ENCODE data around the gene MAD1L1. TPM values are rescaled to one million over a fixed set of nuclear protein-coding genes. Genes with fewer than 3 reads are reported as not detected.

Gene MAD1L1
- 38.8 and 40.4 TPM in 2 replicates for total RNA-seq (2021; fragmentation: NEBNext Ultra II Directional; extraction: Animal tissue kit (Norgen Biotek cat#: 25700))
- 44.6 and 61.5 TPM in 2 replicates for polyA plus RNA-seq (2011; rRNA removed)
- 39.0 TPM for polyA plus RNA-seq (2011; cell fraction: cytosol; rRNA removed)
- 51.0 TPM for polyA plus RNA-seq (2011; cell fraction: nucleus; rRNA removed)
- 21.3 to 37.3 TPM (median 33.3 TPM) in 4 replicates for polyA plus RNA-seq (2012, experiment 1 of 2)
- 26.7 TPM for polyA plus RNA-seq (2012, experiment 2 of 2)
- 17.3 TPM for polyA plus RNA-seq (2013, experiment 1 of 2)
- 16.6 TPM for polyA plus RNA-seq (2013, experiment 2 of 2)
- 21.0 and 24.8 TPM in 2 replicates for polyA minus RNA-seq (2011; rRNA and poly(A)+ RNA removed)
- 34.5 TPM for polyA minus RNA-seq (2011; cell fraction: cytosol; rRNA and poly(A)+ RNA removed)
- polyA minus RNA-seq (2011; cell fraction: nucleus; rRNA and poly(A)+ RNA removed) = 27.3 TPM
- long read RNA-seq, experiment 1, partial matches to known transcripts = 15 of 17 reads
- long read RNA-seq, experiment 1, other reads (novel, unspliced or antisense) = 2 of 17 reads
- long read RNA-seq, experiment 2, partial matches to known transcripts = 1 of 1 reads
- long read RNA-seq, experiment 2, other reads (novel, unspliced or antisense) = 0 of 1 reads

DNA sequence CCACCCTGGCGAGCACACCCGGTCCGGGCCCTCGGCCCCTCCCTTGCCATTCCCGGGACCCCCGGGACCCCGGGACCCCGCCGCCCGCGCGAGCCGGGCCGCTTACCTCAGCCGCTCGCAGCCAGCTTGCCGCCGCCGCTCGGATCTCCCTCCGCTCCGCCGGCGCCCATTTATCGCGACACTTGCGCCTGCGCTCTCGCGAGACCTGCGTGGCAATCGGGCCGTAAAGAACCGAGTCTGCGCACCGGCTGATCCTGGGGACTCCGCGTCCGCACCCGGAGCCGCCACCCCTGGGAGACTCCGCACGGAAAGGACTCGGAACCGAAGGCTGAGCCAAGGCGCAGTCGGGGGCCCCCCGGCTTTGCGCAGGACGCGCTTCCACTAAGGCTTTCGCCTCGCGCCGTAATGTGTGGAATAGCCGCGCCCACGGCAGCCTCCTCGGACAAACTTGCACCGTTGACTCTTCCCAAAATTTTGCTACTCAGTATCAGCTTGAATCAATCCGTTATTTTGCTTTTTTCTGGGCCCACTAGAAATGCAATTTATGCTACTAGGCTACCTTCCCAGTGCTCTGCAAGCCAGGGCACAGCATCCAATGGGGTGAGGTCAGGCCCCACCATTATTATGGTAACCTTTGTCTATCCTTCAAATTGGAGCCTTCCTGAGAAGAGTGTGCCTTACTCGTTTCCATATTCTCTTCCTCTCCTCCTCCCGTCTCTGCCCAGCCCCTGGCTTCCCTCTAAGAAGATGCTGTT lies at the start of gene MAD1L1:
TSS of gene MAD1L1 (minus strand) at position 180 of the 755 bp plus-strand sequence. CDS start 2,812 bp downstream, outside the sequence.
- CTCF ChIA-PET (ENCODE audit: partially characterized antibody) = interaction anchor here (1.0 to 1.8 kb wide), 4 partner anchors 17 to 147 kb away, joined by 3 to 5 read pairs (median 4); no protein-coding TSS in a partner anchor
- Histone ChIP-seq H3K4ac (replicated peaks; ENCODE audit: insufficient read length, low read depth, low read length) (no peak within 1 kb of the TSS), H3K23ac (ENCODE audit: insufficient read length) (no peak within 1 kb of the TSS), H2BK120ac (replicated peaks; ENCODE audit: low read depth, low read length) (no peak within 1 kb of the TSS), H3K9ac (replicated peaks in 1 of 4; ENCODE audit: extremely low read depth in 1 of 4, low read depth in 3 of 4, low read length in 3 of 4) (peak within 1 kb of the TSS; percentile 65 to 93 (median 71)), H2AK5ac (ENCODE audit: low read depth, low read length) (no peak within 1 kb of the TSS), H3K4me1 (replicated peaks in 1 of 4; ENCODE audit: control insufficient read depth in 3 of 4, insufficient read depth in 4 of 4, low read length in 3 of 4) (peaks cover 0 to 2% (median 0%) of the 10 kb centered on the region in 4 experiments; a peak in 1 of 7 replicates), H3K23me2 (ENCODE audit: low read depth, low read length) (peaks cover 8% of the 10 kb centered on the region; the same call in 1 of the 2 replicates), H3K79me1 (ENCODE audit: low read depth, low read length) (peaks cover 9% of the 10 kb centered on the region), H2BK20ac (ENCODE audit: low read length) (no peak within 1 kb of the TSS), H3K27me3 (replicated peaks in 1 of 4; ENCODE audit: control insufficient read depth in 3 of 4, extremely low read depth in 1 of 4, insufficient read depth in 3 of 4, low read length in 3 of 4) (no peaks in the 10 kb centered on the region), H2BK15ac (ENCODE audit: low read length) (no peak within 1 kb of the TSS), H3K18ac (ENCODE audit: extremely low read depth, low read length) (peak within 1 kb of the TSS; percentile 68), H2AFZ (ENCODE audit: low read length) (0 out of 2 replicates have a peak within 1 kb of the TSS, but pooled peaks have one; percentile 51), H4K8ac (ENCODE audit: extremely low read depth, insufficient read depth, low read length) (peak within 1 kb of the TSS; percentile 73; the same call in 1 of the 2 replicates), H3K4me2 (ENCODE audit: insufficient read depth in 1 of 2, low read depth in 2 of 2, low read length in 2 of 2) (peak within 1 kb of the TSS; percentile 60 to 91), H3K56ac (replicated peaks; ENCODE audit: insufficient read length, low read depth, low read length) (peak within 1 kb of the TSS; percentile 62), H4K91ac (replicated peaks; ENCODE audit: insufficient read length, low read length) (peak within 1 kb of the TSS; percentile 84), H4K20me1 (replicated peaks in 1 of 2; ENCODE audit: control insufficient read depth in 1 of 2, insufficient read depth in 2 of 2, low read length in 2 of 2) (peaks cover 3 to 11% of the 10 kb centered on the region in 2 experiments), H3K4me3 (ENCODE audit: extremely low read depth in 1 of 4, insufficient read depth in 2 of 4, low read depth in 3 of 4, low read length in 4 of 4) (peak within 1 kb of the TSS; percentile 62 to 93 (median 82)), H3K14ac (ENCODE audit: insufficient read length) (no peak within 1 kb of the TSS), H2BK5ac (ENCODE audit: low read depth, low read length) (peak within 1 kb of the TSS; percentile 71; the same call in 1 of the 2 replicates), H3K9me3 (ENCODE audit: insufficient read depth in 2 of 2, low read depth in 1 of 2, low read length in 1 of 2) (no peaks in the 10 kb centered on the region), H4K5ac (ENCODE audit: insufficient read length, low read depth, low read length) (peak within 1 kb of the TSS; percentile 33), H3K79me2 (ENCODE audit: control insufficient read depth in 1 of 2, insufficient read depth in 2 of 2, low read length in 2 of 2) (peaks cover 8 to 34% of the 10 kb centered on the region in 2 experiments), H2BK12ac (ENCODE audit: low read depth, low read length) (no peak within 1 kb of the TSS), H3K27ac (ENCODE audit: low read depth, low read length) (peak within 1 kb of the TSS; percentile 31; the same call in 1 of the 2 replicates), H3K36me3 (ENCODE audit: control insufficient read depth in 2 of 4, insufficient read depth in 4 of 4, low read length in 3 of 4) (peaks cover 16 to 44% (median 32%) of the 10 kb centered on the region in 4 experiments; a peak in 7 of 8 replicates)
- 3% methylated on average over 23 of the region's 63 CpGs; no CpG with 5 or more reads in 1 of the 2 experiments for WGBS, 2 experiments (ENCODE audit: extremely low coverage in 1 of 2, insufficient coverage in 1 of 2, insufficient read length in 1 of 2, insufficient replicate concordance in 2 of 2, low coverage in 1 of 2, low lambda C conversion rate in 2 of 2, missing lambda C conversion rate in 1 of 2)
- DNase-seq (ENCODE audit: low read depth in 1 of 2, low spot score in 2 of 2) = peak in 1 of 2 experiments; percentile 94
- FAIRE-seq = no peak
- POLR2A ChIA-PET (ENCODE audit: partially characterized antibody) = interaction anchor here (0.9 to 4.5 kb wide), 15 partner anchors 8 to 399 kb away, joined by 3 to 36 read pairs (median 3); partner anchors contain the start of genes MRM2, NUDT1 and SNX8
- TF ChIP-seq NRF1 (IDR thresholded peaks at IDR 0.05; ENCODE audit: low read depth, low read length) (peak; percentile 20; the same call in 1 of the 2 replicates), CHD1 (IDR thresholded peaks at IDR 0.05; ENCODE audit: low read depth, low read length) (no peak), SP1 (IDR thresholded peaks at IDR 0.05; ENCODE audit: low read depth, low read length) (no peak), JUN (IDR thresholded peaks at IDR 0.05; ENCODE audit: low read depth, low read length) (no peak), RBBP5 (IDR thresholded peaks at IDR 0.05; ENCODE audit: borderline replicate concordance, low read depth, low read length) (peak; percentile 65; the same call in 1 of the 2 replicates), PHF8 (conservative IDR thresholded peaks at IDR 0.05; ENCODE audit: low read depth, low read length) (peak; percentile 91), BACH1 (IDR thresholded peaks at IDR 0.05; ENCODE audit: low read length) (0 out of 2 replicates have a peak, but pooled peaks have one; percentile 26), RNF2 (IDR thresholded peaks at IDR 0.05; ENCODE audit: borderline replicate concordance, low read depth, low read length, missing control alignments, poor library complexity, severe bottlenecking) (no peak)
